BE2C (cell line): ENCODE data around the gene CFDP1.

Experiments
- DNase-seq: peaks from one replicate; pipeline ENCODE4 v3.0.0-alpha.2; 2020
- H3K27me3 ChIP-seq: fragments of 250-450 bp; sonication (Bioruptor Pico); 2 replicates; pipeline ENCODE4 v1.5.1; 2020; ENCODE audit warnings: mild to moderate bottlenecking
- H3K36me3 ChIP-seq: fragments of 250-450 bp; sonication (Bioruptor Pico); 2 replicates; pipeline ENCODE4 v1.5.1; 2020; ENCODE audit warnings: mild to moderate bottlenecking
- H3K4me1 ChIP-seq: fragments of 250-450 bp; sonication (Bioruptor Pico); 2 replicates; pipeline ENCODE4 v1.5.1; 2020
- H3K4me3 ChIP-seq: 2 replicates; pipeline ENCODE4 v1.5.1; 2011; ENCODE audit warnings: low read depth, low read length
- H3K9me3 ChIP-seq: fragments of 250-450 bp; sonication (Bioruptor Pico); 2 replicates; pipeline ENCODE4 v1.5.1; 2020
- TF ChIP-seq, protein P1 (sequence below): IDR thresholded peaks from 2 replicates; pipeline ENCODE4 v1.5.1; 2012; ENCODE audit warnings: mild to moderate bottlenecking, low read depth, low read length

CFDP1 gene

DNA sequence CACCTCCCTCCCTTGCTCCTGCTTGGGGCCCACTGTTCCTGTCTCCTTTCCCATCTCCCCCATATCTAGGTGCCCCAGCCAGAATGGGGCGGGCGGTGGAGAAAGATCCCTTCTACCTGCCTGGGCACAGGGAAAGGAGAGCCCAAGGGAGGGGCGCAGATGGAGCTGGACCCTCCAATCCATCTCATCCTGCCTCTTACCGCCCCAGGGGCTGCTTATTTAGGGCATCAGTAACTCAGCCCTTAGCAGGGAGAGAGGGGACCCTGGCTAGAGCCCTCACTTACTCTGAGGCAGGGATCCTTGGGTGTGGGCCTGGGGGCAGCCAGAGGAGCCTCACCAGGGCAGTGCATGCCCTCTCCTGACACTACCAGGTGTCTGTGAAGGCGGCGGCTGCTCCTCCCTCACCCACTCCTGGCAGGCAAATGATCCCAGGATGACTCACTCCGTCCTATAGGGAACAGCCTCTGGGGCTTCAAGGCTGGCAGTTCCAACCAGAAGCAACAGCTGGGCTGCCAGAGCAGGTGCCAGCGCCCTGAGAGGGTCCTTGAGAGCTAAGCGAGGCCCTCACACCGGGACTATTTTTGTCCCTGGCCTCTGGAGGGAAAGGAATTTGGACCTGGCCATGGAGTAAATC, 165.6 kb downstream of the CFDP1 start:
- DNase-seq, result peak; percentile 71
- TF ChIP-seq, protein P1, sequence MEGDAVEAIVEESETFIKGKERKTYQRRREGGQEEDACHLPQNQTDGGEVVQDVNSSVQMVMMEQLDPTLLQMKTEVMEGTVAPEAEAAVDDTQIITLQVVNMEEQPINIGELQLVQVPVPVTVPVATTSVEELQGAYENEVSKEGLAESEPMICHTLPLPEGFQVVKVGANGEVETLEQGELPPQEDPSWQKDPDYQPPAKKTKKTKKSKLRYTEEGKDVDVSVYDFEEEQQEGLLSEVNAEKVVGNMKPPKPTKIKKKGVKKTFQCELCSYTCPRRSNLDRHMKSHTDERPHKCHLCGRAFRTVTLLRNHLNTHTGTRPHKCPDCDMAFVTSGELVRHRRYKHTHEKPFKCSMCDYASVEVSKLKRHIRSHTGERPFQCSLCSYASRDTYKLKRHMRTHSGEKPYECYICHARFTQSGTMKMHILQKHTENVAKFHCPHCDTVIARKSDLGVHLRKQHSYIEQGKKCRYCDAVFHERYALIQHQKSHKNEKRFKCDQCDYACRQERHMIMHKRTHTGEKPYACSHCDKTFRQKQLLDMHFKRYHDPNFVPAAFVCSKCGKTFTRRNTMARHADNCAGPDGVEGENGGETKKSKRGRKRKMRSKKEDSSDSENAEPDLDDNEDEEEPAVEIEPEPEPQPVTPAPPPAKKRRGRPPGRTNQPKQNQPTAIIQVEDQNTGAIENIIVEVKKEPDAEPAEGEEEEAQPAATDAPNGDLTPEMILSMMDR, result no peak
- Histone ChIP-seq H3K27me3 (no peaks in the 10 kb centered on the region), H3K9me3 (no peaks in the 10 kb centered on the region), H3K36me3 (no peaks in the 10 kb centered on the region), H3K4me3 (no peak overlapping the region), H3K4me1 (peaks cover 16% of the 10 kb centered on the region)

DNA sequence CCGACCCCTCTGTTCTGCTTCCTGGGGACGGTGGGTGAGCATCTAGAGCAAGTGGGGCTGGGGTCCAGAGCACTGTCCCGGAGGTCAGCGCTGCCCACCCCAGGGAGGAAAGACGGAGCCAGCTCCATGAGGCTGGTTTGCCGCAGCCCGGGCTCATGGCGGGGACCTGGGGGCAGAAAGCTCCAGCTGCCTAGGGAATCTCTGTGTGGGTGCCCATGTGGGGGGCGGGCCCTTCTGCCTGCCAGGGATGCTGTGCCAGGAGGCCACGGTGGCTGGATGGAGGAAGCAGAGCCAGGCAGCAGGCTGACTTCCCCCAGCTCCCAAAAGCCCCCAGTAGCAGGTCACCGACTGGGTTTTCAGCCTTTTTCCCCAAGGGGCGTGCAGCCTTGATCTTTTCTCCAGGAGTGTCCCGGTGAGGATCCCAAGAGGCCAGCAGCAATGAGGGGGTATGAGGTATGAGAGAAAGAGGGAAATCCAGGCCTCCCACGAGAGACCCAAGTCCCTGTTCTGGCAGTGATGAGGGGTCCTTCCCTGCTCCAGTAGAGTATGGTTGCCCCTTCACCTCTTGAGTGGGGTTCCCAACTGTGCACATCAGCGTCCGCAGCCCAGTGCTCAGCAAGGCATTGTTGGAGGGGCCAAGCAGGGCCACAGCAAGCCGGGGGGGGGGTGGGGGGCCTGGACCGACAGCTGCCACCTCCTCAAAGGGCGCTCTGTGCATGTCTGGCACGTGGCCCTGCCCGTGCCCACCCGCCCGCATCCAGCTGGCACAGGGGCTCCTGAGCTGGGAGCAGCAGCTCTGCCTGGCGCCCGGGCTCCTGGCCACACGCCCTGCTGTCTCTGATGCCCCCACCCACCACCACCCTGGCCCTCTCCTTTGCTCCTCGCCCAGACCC, 166.3 kb downstream of the CFDP1 start:
- Histone ChIP-seq H3K27me3 (no peaks in the 10 kb centered on the region), H3K4me1 (peaks cover 23% of the 10 kb centered on the region), H3K9me3 (no peaks in the 10 kb centered on the region), H3K36me3 (no peaks in the 10 kb centered on the region), H3K4me3 (peak overlapping the region; percentile 95)
- DNase-seq, result no peak
- TF ChIP-seq, protein P1, result no peak

DNA sequence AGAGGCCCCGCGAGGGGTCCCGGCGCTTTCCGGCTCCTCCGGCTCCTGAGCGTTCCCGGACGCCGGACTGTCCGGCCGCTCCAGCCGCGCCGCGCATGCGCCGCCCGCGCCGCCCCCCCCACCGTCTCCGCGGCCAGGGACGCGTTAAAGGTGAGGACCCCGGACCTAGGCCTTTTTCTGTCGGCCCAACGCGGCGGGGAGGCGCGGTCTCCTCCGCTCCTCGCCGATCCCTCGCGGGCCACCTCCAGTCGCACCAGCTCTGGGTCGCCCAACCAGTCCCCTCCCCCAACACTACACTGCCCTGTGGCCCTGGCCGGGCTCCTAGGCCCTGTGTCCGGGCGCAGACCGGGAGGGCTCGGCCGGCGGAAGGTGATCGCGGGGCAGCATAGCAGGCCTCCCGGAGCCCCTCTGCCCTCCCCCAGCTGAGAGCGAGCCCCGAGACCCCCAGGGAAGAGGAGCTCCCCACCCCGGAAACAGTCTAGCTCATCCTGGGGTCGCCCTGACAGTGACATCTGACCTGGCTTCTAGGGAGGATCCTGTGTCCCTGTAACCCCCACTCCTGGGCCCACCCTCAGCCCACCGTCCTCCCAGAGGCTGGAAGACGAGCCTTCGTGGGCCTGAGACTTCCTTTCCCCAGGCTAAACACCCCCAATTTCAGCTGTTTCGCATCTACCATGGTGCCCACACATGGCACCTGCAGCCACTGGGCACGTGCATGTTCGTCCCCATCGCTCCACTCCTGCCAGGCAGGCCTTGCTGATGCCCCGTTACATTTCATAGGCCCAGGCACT, 167.2 kb downstream of the CFDP1 start:
- no peaks in the 10 kb centered on the region for H3K27me3 ChIP-seq
- H3K9me3 ChIP-seq, result no peaks in the 10 kb centered on the region
- H3K4me1 ChIP-seq, result peaks cover 23% of the 10 kb centered on the region
- peak; percentile 80 for DNase-seq
- TF ChIP-seq, protein P1, result no peak
- H3K4me3 ChIP-seq, result peak overlapping the region; percentile 95
- no peaks in the 10 kb centered on the region for H3K36me3 ChIP-seq

DNA sequence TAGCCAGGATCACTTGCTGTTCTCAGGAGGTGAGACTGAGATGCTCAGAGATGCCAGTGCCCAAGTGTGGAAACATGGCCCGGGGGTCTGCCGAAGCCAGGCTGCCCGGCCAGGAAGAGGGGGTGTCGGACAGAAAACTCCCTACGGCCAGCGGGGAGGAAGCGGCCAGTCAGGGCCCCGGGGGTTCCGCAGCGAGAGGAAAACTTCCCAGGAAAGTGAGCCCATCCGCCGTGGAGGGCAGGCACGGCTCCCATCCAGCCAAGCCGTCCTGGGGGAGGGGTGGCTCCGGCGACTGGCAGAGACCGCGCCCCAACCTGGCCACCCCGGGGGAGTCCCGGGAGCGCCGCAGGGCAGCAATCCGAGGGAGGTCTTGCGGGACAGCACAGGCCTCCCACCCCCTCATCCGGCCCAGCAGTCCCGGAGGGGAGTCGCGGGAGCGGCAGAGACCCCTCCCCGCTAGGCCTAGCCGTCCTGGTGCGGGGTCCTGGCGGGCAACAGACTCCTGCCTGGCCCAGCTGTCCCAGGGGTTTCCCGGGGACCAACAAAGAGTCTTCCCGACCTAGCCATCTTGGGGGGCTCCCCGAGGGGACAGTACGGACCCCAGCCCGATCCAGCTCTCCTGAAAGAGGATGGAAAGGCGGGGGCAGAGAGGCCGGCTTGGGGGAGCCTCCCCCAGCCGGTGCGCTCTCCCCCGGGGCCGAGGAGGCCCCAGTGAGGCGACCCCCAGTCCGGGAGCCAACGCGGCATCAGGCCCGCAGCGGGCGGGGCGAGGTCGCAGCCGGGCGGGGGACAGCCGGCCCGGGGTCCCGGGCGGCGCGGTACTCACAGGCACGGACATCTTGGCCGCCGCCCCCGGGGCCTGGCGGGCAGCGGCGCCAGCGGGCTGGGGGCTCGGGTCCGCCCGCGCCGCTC, 168.0 kb downstream of the CFDP1 start:
- TF ChIP-seq, protein P1, result no peak
- Histone ChIP-seq H3K4me1 (peaks cover 23% of the 10 kb centered on the region), H3K36me3 (no peaks in the 10 kb centered on the region), H3K4me3 (peak overlapping the region; percentile 95), H3K27me3 (no peaks in the 10 kb centered on the region), H3K9me3 (no peaks in the 10 kb centered on the region)
- DNase-seq, result peak; percentile 58

DNA sequence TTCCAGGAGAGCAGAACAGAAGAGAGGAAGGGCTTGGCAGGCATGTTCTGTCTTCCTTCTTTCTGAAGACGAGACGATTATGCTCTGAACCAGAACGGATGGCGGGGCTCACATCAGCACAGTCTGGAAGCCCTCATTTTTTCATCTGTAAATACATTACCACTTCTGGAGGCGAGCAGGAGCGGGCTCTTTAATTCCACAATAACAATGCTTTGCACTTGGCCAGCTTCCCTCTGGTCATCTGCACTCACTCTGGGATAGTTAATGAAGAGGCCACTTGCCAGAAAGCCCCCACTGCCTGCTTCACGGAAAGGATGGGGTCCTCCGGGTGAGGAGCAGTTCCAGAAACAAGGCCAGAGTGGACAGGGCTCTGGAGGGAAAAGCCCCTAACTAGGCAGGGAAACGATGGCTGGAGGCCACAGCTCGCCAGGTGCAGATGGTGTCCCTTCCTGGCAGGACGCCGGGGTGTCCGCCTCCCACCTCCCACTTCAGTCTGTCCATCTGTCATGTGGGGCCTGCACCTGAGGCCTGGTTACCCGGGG, 168.8 kb downstream of the CFDP1 start:
- Histone ChIP-seq H3K9me3 (no peaks in the 10 kb centered on the region), H3K36me3 (no peaks in the 10 kb centered on the region), H3K4me3 (peak overlapping the region; percentile 95), H3K27me3 (no peaks in the 10 kb centered on the region), H3K4me1 (peaks cover 23% of the 10 kb centered on the region)
- no peak for DNase-seq
- TF ChIP-seq, protein P1, result no peak
